Measurements from ENCODE around the gene PES1.
A peak's percentile ranks its signal among the peaks of the same experiment; 100 is the strongest.
"Not testable (repeated sequence)": the region's sequence is repeated elsewhere in the genome, so short reads cannot be mapped to it uniquely, and the experiment has no call there.

PES1 gene

GRCh38 chr22:30635273-30636225, 43.8 kb upstream of the PES1 start, which contains the start of gene SLC35E4:
Gene SLC35E4, plus strand, starts transcription at chr22:30635781. Its CDS starts 670 bp downstream, at chr22:30636451.
- WGBS (ENCODE audit: insufficient coverage) = 1% methylated on average over 46 of the region's 75 CpGs
- peaks cover 0 to 2% (median 0%) of the 10 kb centered on the region in 5 experiments for H3K9me3 ChIP-seq (ENCODE audit: control extremely low read depth in 1 of 5, control insufficient read depth in 4 of 5, insufficient read depth in 2 of 5, low read depth in 1 of 5, low read length in 4 of 5)
- CTCF ChIA-PET = interaction anchor here (0.6 to 7.6 kb wide), 25 partner anchors 8 to 458 kb away, joined by 3 to 160 read pairs (median 5); partner anchors contain the start of gene DUSP18
- H3K36me3 ChIP-seq (ENCODE audit: control insufficient read depth in 4 of 4, insufficient read depth in 4 of 4, low read length in 3 of 4) = no peaks in the 10 kb centered on the region
- H3K27ac ChIP-seq (ENCODE audit: insufficient read depth in 1 of 2, low read depth in 1 of 2, low read length in 2 of 2, poor library complexity in 1 of 2, severe bottlenecking in 2 of 2) = peak within 1 kb of the TSS in 1 of 2 experiments; percentile 58
- peak within 1 kb of the TSS; percentile 37 to 81 (median 68) for H3K4me3 ChIP-seq (ENCODE audit: control insufficient read depth in 1 of 7, extremely low read depth in 1 of 7, insufficient read depth in 4 of 7, low read depth in 2 of 7, low read length in 6 of 7)
- POLR2A ChIA-PET = interaction anchor here (0.6 to 1.3 kb wide), 4 partner anchors 59 to 586 kb away, joined by 3 to 10 read pairs (median 5); partner anchors contain the start of gene OSBP2
- no peaks in the 10 kb centered on the region for H3K27me3 ChIP-seq (replicated peaks in 2 of 5; ENCODE audit: control insufficient read depth in 4 of 5, insufficient read depth in 5 of 5, low read length in 4 of 5)
- peaks cover 0 to 24% (median 23%) of the 10 kb centered on the region in 4 experiments for H3K4me1 ChIP-seq (ENCODE audit: control extremely low read depth in 1 of 4, control insufficient read depth in 4 of 4, insufficient read depth in 4 of 4, low read length in 3 of 4)
- peak; percentile 85 to 87 (median 86) for DNase-seq

GRCh38 chr22:30634471-30635233, 42.9 kb upstream of the PES1 start:
- CTCF ChIA-PET = interaction anchor here (0.6 to 7.6 kb wide), 34 partner anchors 8 to 527 kb away, joined by 3 to 160 read pairs (median 4); partner anchors contain the start of gene DUSP18
- Histone ChIP-seq H3K9me3 (ENCODE audit: control extremely low read depth in 1 of 5, control insufficient read depth in 4 of 5, insufficient read depth in 2 of 5, low read depth in 1 of 5, low read length in 4 of 5) (peaks cover 0 to 2% (median 0%) of the 10 kb centered on the region in 5 experiments), H3K4me1 (ENCODE audit: control extremely low read depth in 1 of 4, control insufficient read depth in 4 of 4, insufficient read depth in 4 of 4, low read length in 3 of 4) (peaks cover 0 to 24% (median 23%) of the 10 kb centered on the region in 4 experiments), H3K27me3 (replicated peaks in 2 of 5; ENCODE audit: control insufficient read depth in 4 of 5, insufficient read depth in 5 of 5, low read length in 4 of 5) (no peaks in the 10 kb centered on the region), H3K4me3 (ENCODE audit: control insufficient read depth in 1 of 7, extremely low read depth in 1 of 7, insufficient read depth in 4 of 7, low read depth in 2 of 7, low read length in 6 of 7) (peak overlapping the region in 5 of 7 experiments; percentile 30 to 78 (median 73)), H3K36me3 (ENCODE audit: control insufficient read depth in 4 of 4, insufficient read depth in 4 of 4, low read length in 3 of 4) (no peaks in the 10 kb centered on the region), H3K27ac (ENCODE audit: insufficient read depth in 1 of 2, low read depth in 1 of 2, low read length in 2 of 2, poor library complexity in 1 of 2, severe bottlenecking in 2 of 2) (no peak overlapping the region)
- POLR2A ChIA-PET = interaction anchor here (0.6 to 1.3 kb wide), 5 partner anchors 32 to 587 kb away, joined by 3 to 10 read pairs (median 3); partner anchors contain the start of gene OSBP2
- 6% methylated on average over 23 of the region's 29 CpGs for WGBS (ENCODE audit: insufficient coverage)
- peak; percentile 84 to 89 (median 89) for DNase-seq

GRCh38 chr22:30631469-30631868, 39.8 kb upstream of the PES1 start:
- H3K27me3 ChIP-seq (replicated peaks in 2 of 5; ENCODE audit: control insufficient read depth in 4 of 5, insufficient read depth in 5 of 5, low read length in 4 of 5); POLR2A ChIA-PET; H3K4me3 ChIP-seq (ENCODE audit: control insufficient read depth in 1 of 7, extremely low read depth in 1 of 7, insufficient read depth in 4 of 7, low read depth in 2 of 7, low read length in 6 of 7); H3K27ac ChIP-seq (ENCODE audit: insufficient read depth in 1 of 2, low read depth in 1 of 2, low read length in 2 of 2, poor library complexity in 1 of 2, severe bottlenecking in 2 of 2); H3K36me3 ChIP-seq (ENCODE audit: control insufficient read depth in 4 of 4, insufficient read depth in 4 of 4, low read length in 3 of 4); CTCF ChIA-PET; DNase-seq; H3K9me3 ChIP-seq (ENCODE audit: control extremely low read depth in 1 of 5, control insufficient read depth in 4 of 5, insufficient read depth in 2 of 5, low read depth in 1 of 5, low read length in 4 of 5): not testable (repeated sequence)
- peaks cover 0 to 18% (median 17%) of the 10 kb centered on the region in 4 experiments for H3K4me1 ChIP-seq (ENCODE audit: control extremely low read depth in 1 of 4, control insufficient read depth in 4 of 4, insufficient read depth in 4 of 4, low read length in 3 of 4)
- no CpG with 5 or more reads among the region's 31 CpGs for WGBS (ENCODE audit: insufficient coverage)

- POLR2A ChIA-PET = interaction anchor here (0.6 kb wide), 1 partner anchor 83 kb away, joined by 3 read pairs; no protein-coding TSS in a partner anchor
- Histone ChIP-seq H3K4me1 (ENCODE audit: control extremely low read depth in 1 of 4, control insufficient read depth in 4 of 4, insufficient read depth in 4 of 4, low read length in 3 of 4) (no peaks in the 10 kb centered on the region), H3K27me3 (replicated peaks in 2 of 5; ENCODE audit: control insufficient read depth in 4 of 5, insufficient read depth in 5 of 5, low read length in 4 of 5) (no peaks in the 10 kb centered on the region), H3K27ac (ENCODE audit: insufficient read depth in 1 of 2, low read depth in 1 of 2, low read length in 2 of 2, poor library complexity in 1 of 2, severe bottlenecking in 2 of 2) (no peak overlapping the region), H3K4me3 (ENCODE audit: control insufficient read depth in 1 of 7, extremely low read depth in 1 of 7, insufficient read depth in 4 of 7, low read depth in 2 of 7, low read length in 6 of 7) (no peak overlapping the region), H3K9me3 (ENCODE audit: control extremely low read depth in 1 of 5, control insufficient read depth in 4 of 5, insufficient read depth in 2 of 5, low read depth in 1 of 5, low read length in 4 of 5) (no peaks in the 10 kb centered on the region), H3K36me3 (ENCODE audit: control insufficient read depth in 4 of 4, insufficient read depth in 4 of 4, low read length in 3 of 4) (no peaks in the 10 kb centered on the region)
- CTCF ChIA-PET = interaction anchor here (0.6 to 1.9 kb wide), 5 partner anchors 9 to 126 kb away, joined by 3 to 10 read pairs (median 3); no protein-coding TSS in a partner anchor
- DNase-seq = no peak
- WGBS (ENCODE audit: insufficient coverage) = 88% methylated on average over 4 of the region's 4 CpGs
Measured at GRCh38 chr22:30628491-30628890, 36.8 kb upstream of the PES1 start.

- peak in 1 of 3 donors; percentile 16 for DNase-seq
- POLR2A ChIA-PET = no interaction called here
- Histone ChIP-seq H3K36me3 (ENCODE audit: control insufficient read depth in 4 of 4, insufficient read depth in 4 of 4, low read length in 3 of 4) (no peaks in the 10 kb centered on the region), H3K4me3 (ENCODE audit: control insufficient read depth in 1 of 7, extremely low read depth in 1 of 7, insufficient read depth in 4 of 7, low read depth in 2 of 7, low read length in 6 of 7) (no peak overlapping the region), H3K4me1 (ENCODE audit: control extremely low read depth in 1 of 4, control insufficient read depth in 4 of 4, insufficient read depth in 4 of 4, low read length in 3 of 4) (no peaks in the 10 kb centered on the region), H3K9me3 (ENCODE audit: control extremely low read depth in 1 of 5, control insufficient read depth in 4 of 5, insufficient read depth in 2 of 5, low read depth in 1 of 5, low read length in 4 of 5) (no peaks in the 10 kb centered on the region), H3K27me3 (replicated peaks in 2 of 5; ENCODE audit: control insufficient read depth in 4 of 5, insufficient read depth in 5 of 5, low read length in 4 of 5) (no peaks in the 10 kb centered on the region), H3K27ac (ENCODE audit: insufficient read depth in 1 of 2, low read depth in 1 of 2, low read length in 2 of 2, poor library complexity in 1 of 2, severe bottlenecking in 2 of 2) (no peak overlapping the region)
- CTCF ChIA-PET = interaction anchor here (0.6 kb wide), 1 partner anchor 525 kb away, joined by 3 read pairs; no protein-coding TSS in a partner anchor
- WGBS (ENCODE audit: insufficient coverage) = 93% methylated on average over 5 of the region's 5 CpGs
Measured at GRCh38 chr22:30627471-30627870, 35.8 kb upstream of the PES1 start.

GRCh38 chr22:30626413-30626812, 34.7 kb upstream of the PES1 start:
- no peaks in the 10 kb centered on the region for H3K4me1 ChIP-seq (ENCODE audit: control extremely low read depth in 1 of 4, control insufficient read depth in 4 of 4, insufficient read depth in 4 of 4, low read length in 3 of 4)
- ChIA-PET CTCF (interaction anchor here (0.6 to 1.2 kb wide), 3 partner anchors 8 to 164 kb away, joined by 4 to 6 read pairs (median 5); no protein-coding TSS in a partner anchor), POLR2A (no interaction called here)
- H3K27me3 ChIP-seq (replicated peaks in 2 of 5; ENCODE audit: control insufficient read depth in 4 of 5, insufficient read depth in 5 of 5, low read length in 4 of 5) = no peaks in the 10 kb centered on the region
- no peaks in the 10 kb centered on the region for H3K9me3 ChIP-seq (ENCODE audit: control extremely low read depth in 1 of 5, control insufficient read depth in 4 of 5, insufficient read depth in 2 of 5, low read depth in 1 of 5, low read length in 4 of 5)
- H3K4me3 ChIP-seq (ENCODE audit: control insufficient read depth in 1 of 7, extremely low read depth in 1 of 7, insufficient read depth in 4 of 7, low read depth in 2 of 7, low read length in 6 of 7) = no peak overlapping the region
- H3K36me3 ChIP-seq (ENCODE audit: control insufficient read depth in 4 of 4, insufficient read depth in 4 of 4, low read length in 3 of 4) = no peaks in the 10 kb centered on the region
- 91% methylated on average over 5 of the region's 5 CpGs for WGBS (ENCODE audit: insufficient coverage)
- no peak overlapping the region for H3K27ac ChIP-seq (ENCODE audit: insufficient read depth in 1 of 2, low read depth in 1 of 2, low read length in 2 of 2, poor library complexity in 1 of 2, severe bottlenecking in 2 of 2)
- no peak for DNase-seq
